Activated CD4-positive, alpha-beta T cell treated with anti-CD3 and anti-CD28 coated beads for 36 hours (primary cell): Measurements from ENCODE around the gene THBS1. TPM values are rescaled to one million over a fixed set of nuclear protein-coding genes. Genes with fewer than 3 reads are reported as not detected.
A peak's percentile ranks its signal among the peaks of the same experiment; 100 is the strongest.

Source experiments
- ATAC-seq: fragments of 200-7000 bp; cut with Tn5 transposase; one replicate; pipeline ENCODE4 v1.10.0; 2021; ENCODE audit warnings: mild to moderate bottlenecking, moderate library complexity
- CTCF ChIA-PET: fragments of 350-600 bp; sonication (Branson Sonifier 250); formaldehyde crosslinking; loops from one replicate; lab custom pipeline; 2021; ENCODE audit warnings: antibody characterized with exemption; lab: Charles Lee
- POLR2A ChIA-PET: fragments of 350-600 bp; sonication (Branson Sonifier 250); formaldehyde crosslinking; loops from one replicate; lab custom pipeline; 2021; ENCODE audit warnings: antibody characterized with exemption, inconsistent platforms; lab: Charles Lee
- DNase-seq: peaks from one replicate; pipeline ENCODE4 v3.0.0-alpha.2; 2020
- H3K27ac Mint-ChIP-seq: one replicate; pipeline ENCODE4 v1.8.0; 2021; ENCODE audit warnings: mixed read lengths
- H3K27me3 Mint-ChIP-seq: one replicate; pipeline ENCODE4 v1.8.0; 2021; ENCODE audit warnings: mixed read lengths
- H3K36me3 Mint-ChIP-seq: one replicate; pipeline ENCODE4 v1.8.0; 2021; ENCODE audit warnings: low read depth, mixed read lengths
- H3K4me1 Mint-ChIP-seq: one replicate; pipeline ENCODE4 v1.8.0; 2021; ENCODE audit warnings: mixed read lengths
- H3K4me3 Mint-ChIP-seq: one replicate; pipeline ENCODE4 v1.8.0; 2021; ENCODE audit warnings: mild to moderate bottlenecking, moderate library complexity, mixed read lengths
- H3K9me3 Mint-ChIP-seq: one replicate; pipeline ENCODE4 v1.8.0; 2021; ENCODE audit warnings: low read depth, mixed read lengths
- intact Hi-C, 2 experiments: fragments of 100-400 bp; cut with DNase I in 1 of 2; cut with micrococcal nuclease in 1 of 2; formaldehyde crosslinking; loops; one replicate each; pipeline versions ENCODE4 v1.14.2 to v1.15.1; 2022 to 2024; cut with DNase I, micrococcal nuclease
- total RNA-seq, 2 experiments: library from RNA; stranded (reverse); gene quantifications; one replicate each; pipeline ENCODE4 v1.2.3, GENCODE V29; 2021

Gene THBS1
- total RNA-seq, 2 experiments from 2014 or later: 0.23 to 0.57 TPM

DNA sequence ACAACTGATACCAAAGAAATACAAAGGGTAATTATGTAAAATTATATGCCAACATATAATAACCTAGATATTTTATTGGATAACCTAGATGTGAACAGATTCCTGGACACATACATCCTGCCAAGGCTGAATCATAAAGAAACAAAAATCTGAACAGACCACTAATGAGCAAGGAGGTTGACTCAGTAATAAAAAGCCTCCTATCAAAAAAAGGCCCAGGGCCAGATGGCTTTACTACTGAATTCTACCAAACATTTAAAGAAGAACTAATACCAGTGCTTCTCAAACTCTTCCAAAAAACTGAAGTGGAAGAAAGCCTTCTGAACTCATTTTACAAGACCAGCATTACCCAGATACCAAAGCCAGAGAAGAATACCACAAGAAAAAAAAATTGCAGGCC lies 32.4 kb downstream of the THBS1 start:
- POLR2A ChIA-PET: no interaction called here
- H3K4me1 Mint-ChIP-seq: peaks cover 3% of the 10 kb centered on the region
- peaks cover 2% of the 10 kb centered on the region for H3K36me3 Mint-ChIP-seq
- intact Hi-C loops: no loop called here
- ATAC-seq (no peak), DNase-seq (no peak)
- CTCF ChIA-PET: interaction anchor here (0.6 to 0.9 kb wide), 2 partner anchors 8 to 32 kb away, joined by 3 to 4 read pairs; partner anchors contain the start of gene THBS1
- H3K4me3 Mint-ChIP-seq: no peak overlapping the region
- no peak overlapping the region for H3K27ac Mint-ChIP-seq
- peaks cover 16% of the 10 kb centered on the region for H3K9me3 Mint-ChIP-seq
- H3K27me3 Mint-ChIP-seq: peaks cover 2% of the 10 kb centered on the region

GRCh38 chr15:39613861-39614260 lies 33.0 kb downstream of the THBS1 start:
- Mint-ChIP-seq H3K36me3 (peaks cover 2% of the 10 kb centered on the region), H3K27ac (no peak overlapping the region), H3K27me3 (peaks cover 2% of the 10 kb centered on the region), H3K4me3 (no peak overlapping the region), H3K4me1 (peaks cover 3% of the 10 kb centered on the region), H3K9me3 (peaks cover 15% of the 10 kb centered on the region)
- ATAC-seq (no peak), DNase-seq (no peak)
- ChIA-PET CTCF (no interaction called here), POLR2A (no interaction called here)
- intact Hi-C loops: no loop called here

GRCh38 chr15:39616731-39617455 lies 36.0 kb downstream of the THBS1 start:
- POLR2A ChIA-PET: no interaction called here
- CTCF ChIA-PET: interaction anchor here (0.7 kb wide), 1 partner anchor 140 kb away, joined by 3 read pairs; no protein-coding TSS in a partner anchor

GRCh38 chr15:39618063-39618823 lies 37.4 kb downstream of the THBS1 start:
- H3K27me3 Mint-ChIP-seq: peaks cover 4% of the 10 kb centered on the region
- intact Hi-C loops: no loop called here
- ChIA-PET POLR2A (no interaction called here), CTCF (no interaction called here)
- H3K27ac Mint-ChIP-seq: no peak overlapping the region
- H3K4me1 Mint-ChIP-seq: peaks cover 9% of the 10 kb centered on the region
- DNase-seq: no peak
- no peak for ATAC-seq
- no peaks in the 10 kb centered on the region for H3K36me3 Mint-ChIP-seq
- H3K9me3 Mint-ChIP-seq: peaks cover 2% of the 10 kb centered on the region
- H3K4me3 Mint-ChIP-seq: no peak overlapping the region

More at GRCh38 chr15:39616731-39617455, 36.0 kb downstream of the THBS1 start:
- Mint-ChIP-seq H3K27me3 (peaks cover 2% of the 10 kb centered on the region), H3K27ac (no peak overlapping the region), H3K4me1 (peaks cover 3% of the 10 kb centered on the region), H3K36me3 (no peaks in the 10 kb centered on the region), H3K9me3 (peaks cover 6% of the 10 kb centered on the region), H3K4me3 (no peak overlapping the region)
- intact Hi-C loops: no loop called here
- DNase-seq (no peak), ATAC-seq (no peak)

DNA sequence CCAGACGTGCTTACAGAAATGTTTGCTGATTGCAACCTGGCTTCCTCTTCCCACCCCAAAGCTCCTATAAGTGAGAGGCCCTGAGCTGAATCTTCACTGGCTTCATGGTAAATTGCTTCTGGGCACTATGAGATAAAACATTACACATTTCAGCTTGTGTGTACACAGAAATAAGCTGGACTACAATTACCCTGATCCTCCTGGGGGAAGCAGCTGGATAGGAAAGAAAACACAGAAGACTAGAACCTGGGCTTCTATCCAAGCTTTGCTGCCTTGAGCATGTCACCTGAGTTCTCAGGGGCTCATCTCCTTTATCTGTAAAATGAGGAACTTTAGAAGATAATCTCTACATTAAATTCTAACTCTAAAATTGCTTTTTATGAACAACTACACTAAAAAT lies 40.3 kb downstream of the THBS1 start:
- peaks cover 39% of the 10 kb centered on the region for H3K4me1 Mint-ChIP-seq
- ATAC-seq: no peak
- H3K36me3 Mint-ChIP-seq: peaks cover 5% of the 10 kb centered on the region
- intact Hi-C loops: loop anchor here in 1 of 2 experiments (10.0 kb wide), 1 partner anchor 1006 kb away; no protein-coding TSS in a partner anchor
- peaks cover 5% of the 10 kb centered on the region for H3K9me3 Mint-ChIP-seq
- H3K27me3 Mint-ChIP-seq: peaks cover 4% of the 10 kb centered on the region
- DNase-seq: no peak
- CTCF ChIA-PET: interaction anchor here (0.7 to 1.6 kb wide), 3 partner anchors 8 to 930 kb away, joined by 3 to 4 read pairs (median 3); no protein-coding TSS in a partner anchor
- POLR2A ChIA-PET: interaction anchor here (0.7 kb wide), 1 partner anchor 16 kb away, joined by 3 read pairs; no protein-coding TSS in a partner anchor
- no peak overlapping the region for H3K27ac Mint-ChIP-seq
- no peak overlapping the region for H3K4me3 Mint-ChIP-seq

- H3K27me3 Mint-ChIP-seq: peaks cover 2% of the 10 kb centered on the region
- intact Hi-C loops: loop anchor here in 1 of 2 experiments (10.0 kb wide), 1 partner anchor 1007 kb away; no protein-coding TSS in a partner anchor
- ATAC-seq: no peak
- no peak for DNase-seq
- ChIA-PET POLR2A (no interaction called here), CTCF (interaction anchor here (0.6 to 3.1 kb wide), 6 partner anchors 19 to 946 kb away, joined by 3 to 7 read pairs (median 4); no protein-coding TSS in a partner anchor)
- H3K4me1 Mint-ChIP-seq: peaks cover 43% of the 10 kb centered on the region
- H3K36me3 Mint-ChIP-seq: peaks cover 6% of the 10 kb centered on the region
- H3K27ac Mint-ChIP-seq: no peak overlapping the region
- no peak overlapping the region for H3K4me3 Mint-ChIP-seq
- peaks cover 11% of the 10 kb centered on the region for H3K9me3 Mint-ChIP-seq
Measured at GRCh38 chr15:39621976-39622375, 41.1 kb downstream of the THBS1 start.

- H3K9me3 Mint-ChIP-seq: peaks cover 11% of the 10 kb centered on the region
- DNase-seq (no peak), ATAC-seq (no peak)
- POLR2A ChIA-PET: interaction anchor here (0.6 to 1.1 kb wide), 3 partner anchors 19 to 484 kb away, joined by 3 to 4 read pairs (median 4); no protein-coding TSS in a partner anchor
- H3K36me3 Mint-ChIP-seq: peaks cover 6% of the 10 kb centered on the region
- H3K27me3 Mint-ChIP-seq: peaks cover 2% of the 10 kb centered on the region
- H3K4me3 Mint-ChIP-seq: no peak overlapping the region
- CTCF ChIA-PET: interaction anchor here (0.6 to 3.1 kb wide), 12 partner anchors 11 to 932 kb away, joined by 3 to 9 read pairs (median 4); no protein-coding TSS in a partner anchor
- peaks cover 50% of the 10 kb centered on the region for H3K4me1 Mint-ChIP-seq
- H3K27ac Mint-ChIP-seq: peak overlapping the region; percentile 6
- intact Hi-C loops: loop anchor here in 1 of 2 experiments (1.0 to 10.0 kb wide), 2 partner anchors 20 to 1008 kb away; no protein-coding TSS in a partner anchor
Measured at GRCh38 chr15:39622660-39623516, 42.0 kb downstream of the THBS1 start.

- no peak overlapping the region for H3K4me3 Mint-ChIP-seq
- intact Hi-C loops: loop anchor here in 1 of 2 experiments (1.0 to 10.0 kb wide), 2 partner anchors 20 to 1009 kb away; no protein-coding TSS in a partner anchor
- CTCF ChIA-PET: interaction anchor here (0.6 to 3.1 kb wide), 10 partner anchors 10 to 135 kb away, joined by 3 to 9 read pairs (median 4); no protein-coding TSS in a partner anchor
- H3K27ac Mint-ChIP-seq: peak overlapping the region; percentile 66
- peak; percentile 62 for DNase-seq
- H3K27me3 Mint-ChIP-seq: peaks cover 2% of the 10 kb centered on the region
- H3K4me1 Mint-ChIP-seq: peaks cover 54% of the 10 kb centered on the region
- peak; percentile 87 for ATAC-seq
- POLR2A ChIA-PET: interaction anchor here (0.6 to 1.1 kb wide), 4 partner anchors 18 to 484 kb away, joined by 3 to 5 read pairs (median 4); no protein-coding TSS in a partner anchor
- H3K36me3 Mint-ChIP-seq: peaks cover 6% of the 10 kb centered on the region
- peaks cover 11% of the 10 kb centered on the region for H3K9me3 Mint-ChIP-seq
Measured at GRCh38 chr15:39623529-39623931, 42.7 kb downstream of the THBS1 start.

- intact Hi-C loops: loop anchor here (2.0 to 10.0 kb wide), 4 partner anchors 18 to 1010 kb away; partner anchors contain the start of gene EIF2AK4 (in 1 of the 2)
- DNase-seq (peak; percentile 68), ATAC-seq (peak; percentile 69)
- Mint-ChIP-seq H3K27ac (peak overlapping the region; percentile 93), H3K36me3 (peaks cover 6% of the 10 kb centered on the region), H3K27me3 (peaks cover 2% of the 10 kb centered on the region), H3K4me1 (peaks cover 66% of the 10 kb centered on the region), H3K9me3 (peaks cover 11% of the 10 kb centered on the region), H3K4me3 (peak overlapping the region; percentile 18)
- CTCF ChIA-PET: interaction anchor here (0.6 to 3.1 kb wide), 4 partner anchors 16 to 61 kb away, joined by 4 to 7 read pairs (median 4); no protein-coding TSS in a partner anchor
- POLR2A ChIA-PET: interaction anchor here (0.7 kb wide), 1 partner anchor 852 kb away, joined by 3 read pairs; no protein-coding TSS in a partner anchor
Measured at GRCh38 chr15:39624806-39625205, 43.9 kb downstream of the THBS1 start.

DNA sequence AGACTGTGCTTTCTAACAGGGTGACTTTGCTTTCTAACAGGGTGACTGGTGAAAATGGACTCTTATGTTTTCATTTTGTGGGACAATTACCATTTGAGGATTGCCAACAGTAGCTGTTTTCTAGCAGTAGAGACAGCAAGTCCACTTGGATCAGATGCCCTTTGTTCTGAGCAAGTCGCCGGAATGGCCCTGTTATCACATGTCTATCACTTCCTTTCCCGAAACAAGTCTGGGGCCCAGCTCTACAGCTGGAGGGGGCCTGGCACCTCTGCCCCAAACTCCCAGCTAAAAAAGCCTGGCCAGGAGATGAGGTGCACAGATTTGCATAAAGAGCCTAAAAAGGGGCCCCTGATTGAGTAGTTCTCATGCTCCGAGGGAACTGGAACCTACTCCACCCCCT lies 44.6 kb downstream of the THBS1 start:
- peak overlapping the region; percentile 93 for H3K27ac Mint-ChIP-seq
- no peak for DNase-seq
- peaks cover 2% of the 10 kb centered on the region for H3K27me3 Mint-ChIP-seq
- peaks cover 6% of the 10 kb centered on the region for H3K36me3 Mint-ChIP-seq
- H3K4me3 Mint-ChIP-seq: no peak overlapping the region
- intact Hi-C loops: loop anchor here (2.0 to 10.0 kb wide), 4 partner anchors 17 to 1011 kb away; partner anchors contain the start of gene EIF2AK4 (in 1 of the 2)
- ChIA-PET CTCF (interaction anchor here (0.6 to 1.6 kb wide), 2 partner anchors 37 to 60 kb away, joined by 4 to 5 read pairs; no protein-coding TSS in a partner anchor), POLR2A (interaction anchor here (0.5 kb wide), 1 partner anchor 492 kb away, joined by 3 read pairs; no protein-coding TSS in a partner anchor)
- ATAC-seq: no peak
- H3K9me3 Mint-ChIP-seq: peaks cover 11% of the 10 kb centered on the region
- H3K4me1 Mint-ChIP-seq: peaks cover 72% of the 10 kb centered on the region
